Endothelial cell of umbilical vein (primary cell): ENCODE measurements around the gene MOB2. TPM values are rescaled to one million over a fixed set of nuclear protein-coding genes. Genes with fewer than 3 reads are reported as not detected.

Experiments used
- BruUV-seq: library from RNA; stranded (reverse); fragments of 400-500 nt; replicated peaks from 2 replicates; lab custom pipeline; 2021; lab: Mats Ljungman, UMichigan
- CTCF ChIA-PET: fragments of 300-600, 350-600 bp; sonication (Branson Sonifier 250); formaldehyde crosslinking; loops from one replicate; lab custom pipeline; 2021; ENCODE audit warnings: antibody characterized with exemption, inconsistent platforms; lab: Charles Lee
- POLR2A ChIA-PET: fragments of 300-600, 350-600 bp; sonication (Branson Sonifier 250); formaldehyde crosslinking; loops from one replicate; lab custom pipeline; 2021; ENCODE audit warnings: antibody characterized with exemption, inconsistent platforms; lab: Charles Lee
- DNase-seq: peaks from one replicate; pipeline ENCODE4 v3.0.0-alpha.2; 2011; ENCODE audit warnings: low read depth, low spot score
- FAIRE-seq: peaks from 2 replicates; lab custom pipeline; 2011; peaks lifted over from hg19 to GRCh38; lab: Jason Lieb, UNC
- H2AFZ ChIP-seq: 2 replicates; pipeline ENCODE4 v1.6.0; 2012; ENCODE audit warnings: low read depth, low read length, control low read depth, inconsistent platforms
- H3K27ac ChIP-seq: 2 replicates; pipeline ENCODE4 v1.5.1; 2011; ENCODE audit warnings: low read depth, mild to moderate bottlenecking, control low read depth, low read length, moderate library complexity; ENCODE audit not compliant: insufficient read depth
- H3K27me3 ChIP-seq, 2 experiments: 2 replicates each; pipeline versions ENCODE4 v1.6.0 to v1.6.1; 2011; ENCODE audit warnings: low read length in 2 of 2, mixed read lengths in 1 of 2; ENCODE audit not compliant: control insufficient read depth in 2 of 2, insufficient read depth in 2 of 2
- H3K36me3 ChIP-seq, 2 experiments: 2 replicates in 1 of 2; 3 replicates in 1 of 2; pipeline ENCODE4 v1.5.1; 2011; ENCODE audit warnings: low read length in 2 of 2, mild to moderate bottlenecking in 1 of 2, moderate library complexity in 1 of 2; ENCODE audit not compliant: control insufficient read depth in 2 of 2, insufficient read depth in 2 of 2; ENCODE audit errors: extremely low read depth in 1 of 2
- H3K4me1 ChIP-seq: 3 replicates; pipeline ENCODE4 v1.5.1; 2011; ENCODE audit warnings: mild to moderate bottlenecking, low read length; ENCODE audit not compliant: control insufficient read depth, insufficient read depth; ENCODE audit errors: extremely low read depth
- H3K4me2 ChIP-seq: 2 replicates; pipeline ENCODE4 v1.6.1; 2011; ENCODE audit warnings: low read length, control low read depth, mixed read lengths; ENCODE audit not compliant: insufficient read depth
- H3K4me3 ChIP-seq, 3 experiments: fragments of 200-600 bp in 1 of 3; sonication (generic), shearing (Covaris generic) in 1 of 3; replicated peaks in 1 of 3; 2 replicates each; pipeline ENCODE4 v1.5.1; 2011 to 2016; ENCODE audit warnings: control low read depth in 3 of 3, low read length in 3 of 3, mild to moderate bottlenecking in 2 of 3, inconsistent platforms in 1 of 3, low read depth in 1 of 3, moderate library complexity in 1 of 3; ENCODE audit not compliant: insufficient read depth in 1 of 3
- H3K79me2 ChIP-seq: 2 replicates; pipeline ENCODE4 v1.6.0; 2012; ENCODE audit warnings: low read length, inconsistent platforms; ENCODE audit not compliant: control insufficient read depth, insufficient read depth
- H3K9ac ChIP-seq: replicated peaks from 2 replicates; pipeline ENCODE3; 2011; ENCODE audit warnings: low read length, control low read depth; ENCODE audit not compliant: insufficient read depth; ENCODE audit errors: extremely low read depth
- H3K9me1 ChIP-seq: replicated peaks from 3 replicates; pipeline ENCODE4 v1.6.0; 2011; ENCODE audit warnings: mild to moderate bottlenecking, low read length; ENCODE audit not compliant: control insufficient read depth, insufficient read depth; ENCODE audit errors: extremely low read depth
- H3K9me3 ChIP-seq: replicated peaks from 2 replicates; pipeline ENCODE4 v1.5.1; 2012; ENCODE audit warnings: low read length, inconsistent platforms; ENCODE audit not compliant: control insufficient read depth, insufficient read depth
- H4K20me1 ChIP-seq: replicated peaks from 2 replicates; pipeline ENCODE3; 2011; ENCODE audit warnings: mild to moderate bottlenecking, low read length; ENCODE audit not compliant: control insufficient read depth, insufficient read depth; ENCODE audit errors: extremely low read depth
- CTCF ChIP-seq, 2 donors: IDR thresholded peaks; 1 replicate in 1 of 2; 2 replicates in 1 of 2; pipeline ENCODE4 v1.5.1; 2011; ENCODE audit warnings: low read length in 2 of 2, mild to moderate bottlenecking in 2 of 2, moderate library complexity in 2 of 2, control low read depth in 1 of 2, inconsistent platforms in 1 of 2, low read depth in 1 of 2; ENCODE audit not compliant: insufficient read depth in 1 of 2; ENCODE audit errors: extremely low read depth in 1 of 2
- EZH2 ChIP-seq: IDR thresholded peaks from 2 replicates; pipeline ENCODE4 v1.6.1; 2012; ENCODE audit warnings: borderline replicate concordance, low read depth, mild to moderate bottlenecking, moderate library complexity, low read length, inconsistent platforms; ENCODE audit not compliant: severe bottlenecking
- FOS ChIP-seq: IDR thresholded peaks from 2 replicates; pipeline ENCODE4 v1.6.1; 2011; ENCODE audit warnings: mild to moderate bottlenecking, low read length, moderate library complexity, borderline replicate concordance; ENCODE audit not compliant: insufficient read depth
- GATA2 ChIP-seq: IDR thresholded peaks from 2 replicates; pipeline ENCODE4 v1.7.0; 2011; ENCODE audit warnings: low read depth, mild to moderate bottlenecking, moderate library complexity, mixed read lengths, low read length; ENCODE audit not compliant: insufficient read length, insufficient read depth
- JUN ChIP-seq: IDR thresholded peaks from 2 replicates; pipeline ENCODE4 v1.6.1; 2011; ENCODE audit warnings: borderline replicate concordance, low read depth; ENCODE audit not compliant: insufficient read length, insufficient read depth
- MAX ChIP-seq: IDR thresholded peaks from 2 replicates; pipeline ENCODE4 v1.6.1; 2011; ENCODE audit not compliant: insufficient read depth, insufficient read length
- MYC ChIP-seq: IDR thresholded peaks from one replicate; pipeline ENCODE4 v1.6.1; 2011; ENCODE audit warnings: mild to moderate bottlenecking, low read depth, low read length
- POLR2A ChIP-seq: IDR thresholded peaks from 2 replicates; pipeline ENCODE4 v1.6.1; 2012; ENCODE audit warnings: low read depth, mild to moderate bottlenecking, control low read depth, low read length
- POLR2AphosphoS5 ChIP-seq: IDR thresholded peaks from 2 replicates; pipeline ENCODE4 v1.6.1; 2012; ENCODE audit warnings: low read depth, mild to moderate bottlenecking, control low read depth, low read length, moderate library complexity; ENCODE audit not compliant: insufficient read depth
- dilution Hi-C: fragments of 300-500 bp; cut with MboI; formaldehyde crosslinking; loops from one replicate; pipeline ENCODE4 v1.15.0; 2019; ENCODE audit warnings: low sequenced_read_pairs; ENCODE audit not compliant: extremely low pct_ligation_motif_present
- intact Hi-C: fragments of 100-400 bp; cut with micrococcal nuclease; formaldehyde crosslinking; loops from one replicate; pipeline ENCODE4 v1.10.0; 2022
- polyA plus RNA-seq, 4 experiments: library from polyadenylated mRNA; depleted of rRNA in 3 of 4; stranded (reverse) in 3 of 4; unstranded in 1 of 4; fragments of >200 nt; gene quantifications; 2 replicates each; pipeline versions ENCODE4 v1.2.1 to v1.2.3, GENCODE V29; 2011 to 2012; ENCODE audit warnings: missing spikeins in 1 of 4
- total RNA-seq: library from RNA; stranded (reverse); gene quantifications from 2 replicates; pipeline ENCODE4 v1.2.3, GENCODE V29; 2021

The MOB2 gene
- total and polyA plus RNA-seq, 2 donors (not counting 3 experiments of a cell fraction or from before 2014, with no cell fraction given), result 38.2 to 50.6 TPM

- no peak for FAIRE-seq
- intact Hi-C loops, result loop anchor here (10.0 kb wide), 1 partner anchor 125 kb away; the partner anchor contains the start of gene BRSK2
- H4K20me1 ChIP-seq, result peaks cover 3% of the 10 kb centered on the region
- ChIA-PET CTCF (no interaction called here), POLR2A (no interaction called here)
- peaks cover 10% of the 10 kb centered on the region for H3K79me2 ChIP-seq
- no peaks in the 10 kb centered on the region for H3K36me3 ChIP-seq
- H3K4me3 ChIP-seq, result no peak overlapping the region
- no TSS peak for BruUV-seq
- DNase-seq, result no peak
- H3K9me1 ChIP-seq, result no peaks in the 10 kb centered on the region
- no peak overlapping the region for H2AFZ ChIP-seq
- dilution Hi-C loops, result no loop called here
- no peak overlapping the region for H3K27ac ChIP-seq
- no peaks in the 10 kb centered on the region for H3K9me3 ChIP-seq
- no peak overlapping the region for H3K9ac ChIP-seq
- no peak overlapping the region for H3K4me2 ChIP-seq
- no peaks in the 10 kb centered on the region for H3K27me3 ChIP-seq
- H3K4me1 ChIP-seq, result no peaks in the 10 kb centered on the region
- no peak for TF ChIP-seq MYC
- TF ChIP-seq POLR2AphosphoS5, result no peak
- TF ChIP-seq CTCF (IDR thresholded peaks at IDR 0.05; ENCODE audit: extremely low read depth in 1 of 2, insufficient read depth in 1 of 2, low read depth in 1 of 2, low read length in 2 of 2), result no peak
These were observed 23.2 kb upstream of the MOB2 start for GRCh38 chr11:1509626-1510255.

GRCh38 chr11:1508986-1509385 lies 22.4 kb upstream of the MOB2 start:
- dilution Hi-C loops, result no loop called here
- no peaks in the 10 kb centered on the region for H3K9me1 ChIP-seq
- intact Hi-C loops, result no loop called here
- no peaks in the 10 kb centered on the region for H3K36me3 ChIP-seq
- ChIA-PET CTCF (no interaction called here), POLR2A (no interaction called here)
- H3K4me3 ChIP-seq, result no peak overlapping the region
- no peaks in the 10 kb centered on the region for H3K27me3 ChIP-seq
- H3K9me3 ChIP-seq, result no peaks in the 10 kb centered on the region
- FAIRE-seq, result no peak
- peaks cover 3% of the 10 kb centered on the region for H4K20me1 ChIP-seq
- no peak overlapping the region for H3K9ac ChIP-seq
- no peak overlapping the region for H2AFZ ChIP-seq
- H3K4me2 ChIP-seq, result no peak overlapping the region
- peaks cover 6% of the 10 kb centered on the region for H3K79me2 ChIP-seq
- no TSS peak for BruUV-seq
- TF ChIP-seq MYC (no peak), MAX (no peak), GATA2 (no peak), POLR2A (no peak), FOS (no peak), JUN (no peak), EZH2 (no peak), POLR2AphosphoS5 (no peak), CTCF (IDR thresholded peaks at IDR 0.05; ENCODE audit: extremely low read depth in 1 of 2, insufficient read depth in 1 of 2, low read depth in 1 of 2, low read length in 2 of 2) (no peak)
- DNase-seq, result no peak
- H3K27ac ChIP-seq, result no peak overlapping the region
- no peaks in the 10 kb centered on the region for H3K4me1 ChIP-seq
